Mammary epithelial cell (primary cell): ENCODE measurements around the gene SNX6.

Source experiments
- CTCF ChIP-seq, 2 donors: IDR thresholded peaks in 1 of 2; conservative IDR thresholded peaks in 1 of 2; 2 replicates each; pipeline ENCODE4 v1.5.1; 2011 to 2012; ENCODE audit warnings: inconsistent platforms in 2 of 2, low read length in 2 of 2, mild to moderate bottlenecking in 2 of 2, control low read depth in 1 of 2, low read depth in 1 of 2; ENCODE audit not compliant: insufficient read depth in 1 of 2; ENCODE audit errors: extremely low read depth in 1 of 2
- EZH2 ChIP-seq: IDR thresholded peaks from 2 replicates; pipeline ENCODE4 v1.6.1; 2012; ENCODE audit warnings: low read length, inconsistent platforms, borderline replicate concordance

- TF ChIP-seq CTCF (conservative IDR thresholded peaks at IDR 0.05 in 1 of 2, IDR thresholded peaks at IDR 0.05 in 1 of 2; ENCODE audit: extremely low read depth in 1 of 2, insufficient read depth in 1 of 2, low read depth in 1 of 2, low read length in 2 of 2) (no peak), EZH2 (no peak)
These were observed 36.0 kb upstream of the SNX6 start for GRCh38 chr14:34665785-34666435.
